Fibroblast of villous mesenchyme (primary cell): ENCODE results near the gene ADGRG7. TPM values are rescaled to one million over a fixed set of nuclear protein-coding genes. Genes with fewer than 3 reads are reported as not detected.
A peak's percentile ranks its signal among the peaks of the same experiment; 100 is the strongest.

Experiments
- DNase-seq: peaks from one replicate; pipeline ENCODE4 v3.0.0-alpha.2; 2010; ENCODE audit warnings: low read depth
- H3K4me3 ChIP-seq: 2 replicates; pipeline ENCODE4 v1.5.1; 2011; ENCODE audit warnings: low read depth, mild to moderate bottlenecking, low read length
- total RNA-seq: library from RNA; depleted of rRNA; stranded (reverse); fragments of >200 nt; gene quantifications from 2 replicates; pipeline ENCODE4 v1.2.3, GENCODE V29; 2012
- TF ChIP-seq, protein P1 (sequence below): IDR thresholded peaks from 2 replicates; pipeline ENCODE4 v1.5.1; 2012; ENCODE audit warnings: low read depth, mild to moderate bottlenecking, low read length; ENCODE audit not compliant: insufficient read depth

ADGRG7 gene
- total RNA-seq, 1 donor: not detected

- TF ChIP-seq, protein P1, sequence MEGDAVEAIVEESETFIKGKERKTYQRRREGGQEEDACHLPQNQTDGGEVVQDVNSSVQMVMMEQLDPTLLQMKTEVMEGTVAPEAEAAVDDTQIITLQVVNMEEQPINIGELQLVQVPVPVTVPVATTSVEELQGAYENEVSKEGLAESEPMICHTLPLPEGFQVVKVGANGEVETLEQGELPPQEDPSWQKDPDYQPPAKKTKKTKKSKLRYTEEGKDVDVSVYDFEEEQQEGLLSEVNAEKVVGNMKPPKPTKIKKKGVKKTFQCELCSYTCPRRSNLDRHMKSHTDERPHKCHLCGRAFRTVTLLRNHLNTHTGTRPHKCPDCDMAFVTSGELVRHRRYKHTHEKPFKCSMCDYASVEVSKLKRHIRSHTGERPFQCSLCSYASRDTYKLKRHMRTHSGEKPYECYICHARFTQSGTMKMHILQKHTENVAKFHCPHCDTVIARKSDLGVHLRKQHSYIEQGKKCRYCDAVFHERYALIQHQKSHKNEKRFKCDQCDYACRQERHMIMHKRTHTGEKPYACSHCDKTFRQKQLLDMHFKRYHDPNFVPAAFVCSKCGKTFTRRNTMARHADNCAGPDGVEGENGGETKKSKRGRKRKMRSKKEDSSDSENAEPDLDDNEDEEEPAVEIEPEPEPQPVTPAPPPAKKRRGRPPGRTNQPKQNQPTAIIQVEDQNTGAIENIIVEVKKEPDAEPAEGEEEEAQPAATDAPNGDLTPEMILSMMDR: no peak
- DNase-seq: no peak
- no peak overlapping the region for H3K4me3 ChIP-seq
These were observed 31.2 kb downstream of the ADGRG7 start for GRCh38 chr3:100640633-100641032.

GRCh38 chr3:100641471-100642032 lies 32.2 kb downstream of the ADGRG7 start:
- TF ChIP-seq, protein P1: no peak
- no peak for DNase-seq
- no peak overlapping the region for H3K4me3 ChIP-seq

- DNase-seq: no peak
- no peak overlapping the region for H3K4me3 ChIP-seq
- TF ChIP-seq, protein P1: no peak
These were observed 36.5 kb downstream of the ADGRG7 start for GRCh38 chr3:100645913-100646312.

DNA sequence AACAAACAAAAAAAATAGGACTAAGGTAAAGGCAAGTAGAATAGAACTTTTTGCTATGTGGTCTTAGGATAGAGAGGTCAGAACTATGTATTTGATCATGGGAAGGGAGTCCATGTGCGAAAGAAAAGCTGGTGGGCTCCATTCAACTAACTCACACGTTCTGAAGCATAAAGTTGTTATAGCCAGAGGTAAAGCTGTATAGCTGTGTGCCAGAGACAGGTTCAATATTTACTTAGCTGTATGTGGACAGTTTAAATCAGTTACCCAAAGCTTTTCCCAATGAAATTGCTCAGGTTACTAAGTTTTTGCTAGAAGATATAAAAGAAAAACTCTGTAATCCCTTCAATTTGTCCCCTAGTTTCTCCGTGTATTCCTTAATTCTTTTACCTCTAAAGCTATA lies 37.8 kb downstream of the ADGRG7 start:
- H3K4me3 ChIP-seq: no peak overlapping the region
- DNase-seq: no peak
- TF ChIP-seq, protein P1: no peak

DNA sequence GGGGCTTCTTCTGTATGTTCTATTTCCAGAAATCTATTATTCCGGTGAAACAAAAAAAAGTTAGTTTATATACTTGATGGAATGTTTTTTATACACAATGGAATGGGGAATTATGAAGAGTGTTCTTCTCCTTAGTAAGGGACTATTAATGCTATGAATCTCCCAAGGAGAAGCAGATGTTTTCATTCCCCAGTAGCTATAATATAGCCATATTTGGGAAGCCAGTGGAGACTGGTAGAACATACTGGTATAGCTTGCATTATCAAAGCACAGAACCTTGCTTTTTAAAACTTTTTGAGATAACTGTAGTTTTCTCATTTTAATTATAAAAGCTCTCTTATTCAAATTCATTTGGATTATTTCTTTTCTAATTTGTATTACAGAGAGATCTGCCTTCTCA lies 38.3 kb downstream of the ADGRG7 start:
- no peak overlapping the region for H3K4me3 ChIP-seq
- no peak for DNase-seq
- TF ChIP-seq, protein P1: no peak

DNA sequence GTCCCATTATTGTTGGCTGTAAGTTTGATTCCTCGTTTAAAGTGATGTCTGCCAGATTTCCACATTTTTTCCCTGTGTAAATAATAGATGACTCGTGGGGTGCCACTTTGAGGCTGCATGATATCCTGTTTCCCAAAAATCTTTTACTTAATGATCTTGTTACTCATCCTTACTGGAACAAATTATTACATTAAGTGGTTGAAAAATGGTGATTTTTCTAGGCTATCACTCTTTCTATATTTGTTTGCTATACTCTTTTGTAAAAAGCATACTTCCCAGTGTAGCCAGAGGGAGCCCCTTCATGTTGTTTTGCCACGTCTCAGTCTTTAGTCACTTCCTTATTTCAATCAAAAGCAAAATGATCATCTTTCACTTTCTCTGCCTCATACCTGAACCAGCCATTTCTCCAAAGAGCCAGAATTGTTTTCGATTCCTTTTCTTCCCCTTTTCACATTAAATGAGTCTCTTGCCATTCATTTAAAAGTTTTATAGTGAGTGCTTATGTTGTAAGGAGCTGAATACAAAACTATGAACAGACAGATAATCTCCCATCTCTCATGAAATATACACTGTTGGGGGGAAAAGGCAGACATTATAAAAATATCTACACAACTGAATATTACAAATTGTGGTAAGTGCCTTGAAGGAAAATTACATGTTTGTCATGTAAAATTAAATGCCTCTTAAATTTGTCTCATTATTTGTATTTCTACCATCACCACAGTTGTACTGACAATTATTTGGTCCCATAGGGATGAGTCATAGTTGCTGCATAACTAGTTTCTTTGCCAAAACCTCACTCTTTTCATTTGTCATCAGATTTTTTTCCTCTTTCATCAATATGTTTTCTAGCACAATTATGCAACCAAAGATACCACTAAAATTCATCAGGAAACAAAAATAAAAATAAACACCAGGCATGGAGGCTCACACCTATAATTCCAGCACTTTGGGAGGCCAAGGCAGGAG lies 41.5 kb downstream of the ADGRG7 start:
- DNase-seq: peak; percentile 54
- H3K4me3 ChIP-seq: no peak overlapping the region

More for the DNA sequence above, 41.5 kb downstream of the ADGRG7 start:
- TF ChIP-seq, protein P1: peak; percentile 13
